Nephron progenitor cell (in vitro differentiated cells): ENCODE data around the gene ZKSCAN3.

ENCODE experiments used
- DNase-seq: peaks from one replicate; pipeline ENCODE4 v3.0.0; 2021
- H3K27ac Mint-ChIP-seq: 2 replicates; pipeline ENCODE4 v1.8.0; 2021; ENCODE audit warnings: mild to moderate bottlenecking, moderate library complexity, mixed read lengths
- H3K27me3 Mint-ChIP-seq: 2 replicates; pipeline ENCODE4 v1.8.0; 2021; ENCODE audit warnings: mild to moderate bottlenecking, low read depth, mixed read lengths; ENCODE audit not compliant: poor library complexity
- H3K36me3 Mint-ChIP-seq: 2 replicates; pipeline ENCODE4 v1.8.0; 2021; ENCODE audit warnings: low read depth, mixed read lengths
- H3K4me1 Mint-ChIP-seq: 2 replicates; pipeline ENCODE4 v1.8.0; 2021; ENCODE audit warnings: mixed read lengths
- H3K4me3 Mint-ChIP-seq: 2 replicates; pipeline ENCODE4 v1.8.0; 2021; ENCODE audit warnings: mild to moderate bottlenecking, moderate library complexity, mixed read lengths
- H3K9me3 Mint-ChIP-seq: 2 replicates; pipeline ENCODE4 v1.8.0; 2021; ENCODE audit warnings: mild to moderate bottlenecking, moderate library complexity, mixed read lengths
- CTCF ChIP-seq: fragments of 200-600 bp; sonication (generic); IDR thresholded peaks from 2 replicates; pipeline ENCODE4 v1.5.0; 2021; ENCODE audit warnings: antibody characterized with exemption

Gene ZKSCAN3

GRCh38 chr6:28351087-28351486 is 1.3 kb downstream of the ZKSCAN3 start:
- H3K36me3 Mint-ChIP-seq: peaks cover 30% of the 10 kb centered on the region
- peaks cover 26% of the 10 kb centered on the region for H3K27me3 Mint-ChIP-seq
- peak overlapping the region; percentile 97 for H3K4me3 Mint-ChIP-seq
- peaks cover 24% of the 10 kb centered on the region for H3K9me3 Mint-ChIP-seq
- no peak overlapping the region for H3K27ac Mint-ChIP-seq
- no peak for DNase-seq
- no peak for TF ChIP-seq CTCF
- H3K4me1 Mint-ChIP-seq: peaks cover 41% of the 10 kb centered on the region

DNA sequence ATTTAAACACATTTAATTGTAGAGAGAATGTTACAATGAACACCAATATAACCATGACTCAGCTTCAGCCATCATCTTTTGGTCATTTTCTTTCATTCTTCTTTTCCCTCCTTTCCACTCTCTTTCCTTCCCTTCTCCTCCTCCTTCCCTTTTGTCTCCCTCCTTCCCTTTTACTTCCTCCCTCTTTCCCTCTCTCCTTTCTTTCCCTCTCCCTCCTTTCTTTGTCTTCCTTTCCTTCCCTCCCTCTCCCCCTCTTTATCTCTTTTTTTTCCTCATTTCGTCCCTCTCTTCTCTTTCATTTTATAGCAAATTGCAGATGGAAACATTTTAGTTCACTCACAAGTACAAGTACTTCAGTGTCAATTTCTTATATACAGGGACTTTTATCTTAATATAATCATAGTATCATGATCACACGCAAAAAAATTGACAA is 1.8 kb downstream of the ZKSCAN3 start:
- peaks cover 30% of the 10 kb centered on the region for H3K36me3 Mint-ChIP-seq

GRCh38 chr6:28353356-28353755 is 3.6 kb downstream of the ZKSCAN3 start:
- no peak overlapping the region for H3K4me3 Mint-ChIP-seq
- peaks cover 24% of the 10 kb centered on the region for H3K9me3 Mint-ChIP-seq

More for the DNA sequence above, 1.8 kb downstream of the ZKSCAN3 start:
- Mint-ChIP-seq H3K9me3 (peaks cover 24% of the 10 kb centered on the region), H3K4me1 (peaks cover 44% of the 10 kb centered on the region), H3K4me3 (peak overlapping the region; percentile 97), H3K27ac (no peak overlapping the region), H3K27me3 (peaks cover 21% of the 10 kb centered on the region)
- DNase-seq: no peak
- no peak for TF ChIP-seq CTCF

GRCh38 chr6:28353981-28354676 is 4.4 kb downstream of the ZKSCAN3 start:
- H3K9me3 Mint-ChIP-seq: peaks cover 24% of the 10 kb centered on the region
- no peak overlapping the region for H3K27ac Mint-ChIP-seq
- H3K4me3 Mint-ChIP-seq: no peak overlapping the region
- peaks cover 36% of the 10 kb centered on the region for H3K36me3 Mint-ChIP-seq
- TF ChIP-seq CTCF: no peak
- no peak for DNase-seq
- H3K27me3 Mint-ChIP-seq: no peaks in the 10 kb centered on the region
- peaks cover 44% of the 10 kb centered on the region for H3K4me1 Mint-ChIP-seq

More at GRCh38 chr6:28353356-28353755, 3.6 kb downstream of the ZKSCAN3 start:
- DNase-seq: no peak
- TF ChIP-seq CTCF: no peak
- Mint-ChIP-seq H3K27ac (no peak overlapping the region), H3K27me3 (peaks cover 3% of the 10 kb centered on the region), H3K36me3 (peaks cover 36% of the 10 kb centered on the region), H3K4me1 (peaks cover 44% of the 10 kb centered on the region)

GRCh38 chr6:28354688-28355554 is 5.2 kb downstream of the ZKSCAN3 start:
- H3K36me3 Mint-ChIP-seq: peaks cover 41% of the 10 kb centered on the region
- peak overlapping the region; percentile 80 for H3K4me3 Mint-ChIP-seq
- H3K4me1 Mint-ChIP-seq: peaks cover 37% of the 10 kb centered on the region

More at GRCh38 chr6:28354688-28355554, 5.2 kb downstream of the ZKSCAN3 start:
- Mint-ChIP-seq H3K27ac (peak overlapping the region; percentile 75), H3K9me3 (peaks cover 24% of the 10 kb centered on the region), H3K27me3 (no peaks in the 10 kb centered on the region)
- DNase-seq: no peak
- TF ChIP-seq CTCF: no peak
